ENCODE measurements around the gene FAM131A. TPM values are rescaled to one million over a fixed set of nuclear protein-coding genes. Genes with fewer than 3 reads are reported as not detected.

FAM131A gene
- total and polyA plus RNA-seq, 9 of the 15 experiments (the other 6 are each of a cell fraction or from before 2014, with no cell fraction given), result 0.48 to 11.1 (median 4.3) TPM

DNA sequence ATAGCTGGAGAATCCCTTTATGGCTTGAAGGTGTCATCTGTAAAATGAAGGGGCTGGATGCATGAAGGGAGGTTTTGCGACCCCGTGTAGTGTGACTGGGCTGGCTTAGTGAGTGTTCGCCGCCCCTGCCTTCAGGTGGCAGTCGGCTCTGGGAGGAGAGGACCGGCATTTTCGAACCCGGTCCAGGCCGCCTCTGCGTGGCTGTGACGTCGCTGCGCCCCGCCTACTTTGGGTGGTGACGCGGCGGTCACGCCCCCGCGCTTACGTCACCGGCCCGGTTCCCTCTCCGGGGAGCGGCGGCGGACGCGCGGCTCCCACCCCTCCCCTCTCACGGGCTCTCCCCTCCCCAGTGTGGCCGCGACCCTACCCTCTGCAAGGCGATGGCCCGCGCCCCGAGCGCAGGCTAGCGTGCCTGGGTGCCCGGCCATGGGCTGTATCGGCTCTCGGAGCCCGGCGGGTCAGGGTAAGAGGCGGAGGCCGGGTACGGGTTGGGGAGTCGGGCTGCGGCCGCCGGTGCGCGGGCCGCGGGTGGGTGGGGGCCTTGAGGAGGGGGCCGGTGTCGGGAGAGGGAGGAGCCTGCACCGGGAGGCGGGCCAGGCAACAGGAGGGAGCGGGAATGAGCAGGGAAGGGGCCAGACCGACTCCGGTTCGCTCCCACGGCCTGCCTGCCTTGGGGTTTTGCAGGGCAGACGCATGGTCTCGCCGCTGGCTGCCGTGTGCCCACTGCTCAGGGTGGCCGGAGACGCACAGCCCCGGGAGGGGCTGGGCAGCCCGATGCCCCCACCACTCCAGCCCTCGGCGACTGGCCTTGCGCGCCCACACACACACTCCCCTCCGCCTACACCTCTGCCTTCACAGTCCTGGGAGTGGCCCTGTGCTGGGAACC lies 1.5 kb upstream of the FAM131A start (continued):
- no peak for TF ChIP-seq CREBBP (IDR thresholded peaks at IDR 0.05; ENCODE audit: low read depth, low read length)
- TF ChIP-seq POLR2AphosphoS2 (IDR thresholded peaks at IDR 0.05; ENCODE audit: low read length), result peak; percentile 97
- TF ChIP-seq HDAC3 (IDR thresholded peaks at IDR 0.05; ENCODE audit: borderline replicate concordance, partially characterized antibody), result no peak
- no peak for TF ChIP-seq NFXL1 (CRISPR knock-in tag; IDR thresholded peaks at IDR 0.05)
- 0 out of 2 replicates have a peak, but pooled peaks have one; percentile 9 for TF ChIP-seq SOX6 (IDR thresholded peaks at IDR 0.05)
- no peak for TF ChIP-seq CBFB (CRISPR knock-in tag; IDR thresholded peaks at IDR 0.05)
- TF ChIP-seq HEY1 (CRISPR knock-in tag; IDR thresholded peaks at IDR 0.05; ENCODE audit: borderline replicate concordance), result no peak
- no peak for TF ChIP-seq TRIM28 (IDR thresholded peaks at IDR 0.05)
- TF ChIP-seq, protein P1, sequence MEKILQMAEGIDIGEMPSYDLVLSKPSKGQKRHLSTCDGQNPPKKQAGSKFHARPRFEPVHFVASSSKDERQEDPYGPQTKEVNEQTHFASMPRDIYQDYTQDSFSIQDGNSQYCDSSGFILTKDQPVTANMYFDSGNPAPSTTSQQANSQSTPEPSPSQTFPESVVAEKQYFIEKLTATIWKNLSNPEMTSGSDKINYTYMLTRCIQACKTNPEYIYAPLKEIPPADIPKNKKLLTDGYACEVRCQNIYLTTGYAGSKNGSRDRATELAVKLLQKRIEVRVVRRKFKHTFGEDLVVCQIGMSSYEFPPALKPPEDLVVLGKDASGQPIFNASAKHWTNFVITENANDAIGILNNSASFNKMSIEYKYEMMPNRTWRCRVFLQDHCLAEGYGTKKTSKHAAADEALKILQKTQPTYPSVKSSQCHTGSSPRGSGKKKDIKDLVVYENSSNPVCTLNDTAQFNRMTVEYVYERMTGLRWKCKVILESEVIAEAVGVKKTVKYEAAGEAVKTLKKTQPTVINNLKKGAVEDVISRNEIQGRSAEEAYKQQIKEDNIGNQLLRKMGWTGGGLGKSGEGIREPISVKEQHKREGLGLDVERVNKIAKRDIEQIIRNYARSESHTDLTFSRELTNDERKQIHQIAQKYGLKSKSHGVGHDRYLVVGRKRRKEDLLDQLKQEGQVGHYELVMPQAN (IDR thresholded peaks at IDR 0.05; ENCODE audit: borderline replicate concordance), result no peak; the same call in 1 of the 2 replicates
- no peak for TF ChIP-seq MCM2 (IDR thresholded peaks at IDR 0.05; ENCODE audit: low read depth)
- TF ChIP-seq FOXK2 (conservative IDR thresholded peaks at IDR 0.05 in 1 of 2, IDR thresholded peaks at IDR 0.05 in 1 of 2; ENCODE audit: low read depth in 2 of 2), result peak in 1 of 2 experiments; percentile 33; a peak in 1 of 4 replicates
- TF ChIP-seq CCNT2 (IDR thresholded peaks at IDR 0.05; ENCODE audit: borderline replicate concordance, extremely low read depth, insufficient read length, low read depth, low read length), result peak; percentile 62
- TF ChIP-seq MED1 (CRISPR knock-in tag; IDR thresholded peaks at IDR 0.05; ENCODE audit: borderline replicate concordance), result no peak
- no peak for TF ChIP-seq MAFF (IDR thresholded peaks at IDR 0.05; ENCODE audit: low read length)
- TF ChIP-seq GTF2A2 (tag; IDR thresholded peaks at IDR 0.05), result no peak
- no peak for TF ChIP-seq RNF2 (IDR thresholded peaks at IDR 0.05)
- TF ChIP-seq NFYB (IDR thresholded peaks at IDR 0.05; ENCODE audit: extremely low read depth, insufficient read length), result no peak
- no peak for TF ChIP-seq TEAD2 (tag; IDR thresholded peaks at IDR 0.05)
- TF ChIP-seq, protein P2, sequence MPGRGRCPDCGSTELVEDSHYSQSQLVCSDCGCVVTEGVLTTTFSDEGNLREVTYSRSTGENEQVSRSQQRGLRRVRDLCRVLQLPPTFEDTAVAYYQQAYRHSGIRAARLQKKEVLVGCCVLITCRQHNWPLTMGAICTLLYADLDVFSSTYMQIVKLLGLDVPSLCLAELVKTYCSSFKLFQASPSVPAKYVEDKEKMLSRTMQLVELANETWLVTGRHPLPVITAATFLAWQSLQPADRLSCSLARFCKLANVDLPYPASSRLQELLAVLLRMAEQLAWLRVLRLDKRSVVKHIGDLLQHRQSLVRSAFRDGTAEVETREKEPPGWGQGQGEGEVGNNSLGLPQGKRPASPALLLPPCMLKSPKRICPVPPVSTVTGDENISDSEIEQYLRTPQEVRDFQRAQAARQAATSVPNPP (IDR thresholded peaks at IDR 0.05; ENCODE audit: borderline replicate concordance, insufficient read depth, insufficient read length), result no peak
